Heart left ventricle (tissue), 16 donors: ENCODE data around the gene NGFR. TPM values are rescaled to one million over a fixed set of nuclear protein-coding genes. Genes with fewer than 3 reads are reported as not detected.

Source experiments
- ATAC-seq, 4 donors: fragments of 200-7000 bp; cut with Tn5 transposase; one replicate each; pipeline ENCODE4 v1.9.1; 2020 to 2022; ENCODE audit warnings: moderate library complexity in 4 of 4, mild to moderate bottlenecking in 3 of 4, moderate number of reproducible peaks in 1 of 4
- DNase-seq, 5 donors: peaks; one replicate each; pipeline ENCODE4 v3.0.0-alpha.2; 2020
- H3K27ac ChIP-seq, 12 donors: fragments of 200-600 bp; sonication (generic) in 4 of 12; one replicate each; pipeline versions ENCODE4 v1.5.0 to v1.8.0; 2016 to 2022; ENCODE audit warnings: mild to moderate bottlenecking in 2 of 12
- H3K27me3 ChIP-seq, 9 donors: fragments of 200-600 bp; sonication (generic) in 2 of 9; one replicate each; pipeline versions ENCODE4 v1.5.1 to v1.8.0; 2016 to 2022; ENCODE audit warnings: mild to moderate bottlenecking in 3 of 9
- H3K36me3 ChIP-seq, 9 donors: fragments of 200-600 bp; sonication (generic) in 2 of 9; one replicate each; pipeline versions ENCODE4 v1.5.0 to v1.8.0; 2018 to 2022; ENCODE audit warnings: mild to moderate bottlenecking in 2 of 9
- H3K4me1 ChIP-seq, 12 donors: fragments of 200-600 bp; sonication (generic) in 4 of 12; one replicate each; pipeline versions ENCODE4 v1.5.0 to v1.8.0; 2016 to 2022; ENCODE audit warnings: mild to moderate bottlenecking in 3 of 12
- H3K4me3 ChIP-seq, 12 donors: fragments of 200-600 bp; sonication (generic) in 4 of 12; one replicate each; pipeline versions ENCODE4 v1.5.0 to v1.8.0; 2017 to 2022; ENCODE audit warnings: mild to moderate bottlenecking in 9 of 12, moderate library complexity in 4 of 12
- H3K9me3 ChIP-seq, 12 donors: fragments of 200-600 bp; sonication (generic) in 4 of 12; one replicate each; pipeline versions ENCODE4 v1.5.0 to v1.8.0; 2016 to 2022; ENCODE audit warnings: mild to moderate bottlenecking in 1 of 12
- POLR2A ChIP-seq, 2 donors: fragments of 450-650 bp; IDR thresholded peaks; one replicate each; pipeline ENCODE4 v1.6.1; 2017; ENCODE audit warnings: antibody characterized with exemption in 2 of 2, mild to moderate bottlenecking in 2 of 2, moderate library complexity in 2 of 2
- WGBS, 4 donors: extraction: QIAGEN DNeasy Blood & Tissue Kit in 2 of 4; methylation state at CpG; one replicate each; pipeline versions ENCODE4 v1.1.5 to v1.1.7; 2013 to 2018; 5-methylcytosine and 5-hydroxymethylcytosine counted together
- intact Hi-C, 10 donors: fragments of 100-400 bp; cut with DNase I; formaldehyde crosslinking; loops; one replicate each; pipeline versions ENCODE4 v1.11.1 to v1.14.2; 2022
- polyA plus RNA-seq, 2 donors: library from polyadenylated mRNA; stranded (reverse); fragments of 200-250 nt; gene quantifications; one replicate each; pipeline ENCODE4 v1.2.3, GENCODE V29; 2013
- total RNA-seq, 9 donors: library from RNA; depleted of rRNA in 2 of 9; stranded (reverse); fragments of >200 nt in 2 of 9; fragmentation: NEBNext Ultra II Directional in 3 of 9; extraction: Animal tissue kit (Norgen Biotek cat#: 25700) in 3 of 9; gene quantifications; one replicate each; pipeline versions ENCODE4 v1.1.0 to v1.2.4, GENCODE V29; 2016 to 2023
- TF ChIP-seq, protein P1 (sequence below), 12 donors: fragments of 200-600 bp; sonication (generic) in 4 of 12; IDR thresholded peaks; one replicate each; pipeline versions ENCODE4 v1.5.0 to v1.8.0; 2018 to 2022; ENCODE audit warnings: antibody characterized with exemption in 12 of 12, mild to moderate bottlenecking in 5 of 12
- donor health status: ischemic (EF 13 %, LVEDD 7.1; RV severe dilation, severe dysfunction).
- donor health status: healthy with polysubstance abuse.
- donor health status: DM: no; HTN: yes; CAD: no.
- donor health status: DM: no; HTN: no; CAD: no.
- donor health status: ischemic (EF 25% LVEDD 6.9; RV normal size, moderate dysfunction).
- donor health status: ischemic (EF 25% LVEDD 5.7; RV mildly dilated, moderate dysfunction).
- donor health status: healthy.
- donor health status: DM: yes; HTN: yes; CAD: no.
- donor health status: ischemic (EF 35%, LVEDD 5.7; RV mildly dilated, moderate dysfunction).
- donor health status: nonischemic (EF 11% LVEDD 7.7; RV severe dilation, severe dysfunction).
- donor health status: DM: yes; HTN: yes; CAD: no.
- donor health status: PGD.
- donor health status: ischemic (EF 29% LVEDD 5.4; RV normal size, mild dysfunction).
- donor health status: nonischemic (EF 23%, LVEDD 6.1; RV moderate dilation, normal function).

The NGFR gene
- total and polyA plus RNA-seq, 11 donors, result 2.3 to 16.8 (median 6.2) TPM

DNA sequence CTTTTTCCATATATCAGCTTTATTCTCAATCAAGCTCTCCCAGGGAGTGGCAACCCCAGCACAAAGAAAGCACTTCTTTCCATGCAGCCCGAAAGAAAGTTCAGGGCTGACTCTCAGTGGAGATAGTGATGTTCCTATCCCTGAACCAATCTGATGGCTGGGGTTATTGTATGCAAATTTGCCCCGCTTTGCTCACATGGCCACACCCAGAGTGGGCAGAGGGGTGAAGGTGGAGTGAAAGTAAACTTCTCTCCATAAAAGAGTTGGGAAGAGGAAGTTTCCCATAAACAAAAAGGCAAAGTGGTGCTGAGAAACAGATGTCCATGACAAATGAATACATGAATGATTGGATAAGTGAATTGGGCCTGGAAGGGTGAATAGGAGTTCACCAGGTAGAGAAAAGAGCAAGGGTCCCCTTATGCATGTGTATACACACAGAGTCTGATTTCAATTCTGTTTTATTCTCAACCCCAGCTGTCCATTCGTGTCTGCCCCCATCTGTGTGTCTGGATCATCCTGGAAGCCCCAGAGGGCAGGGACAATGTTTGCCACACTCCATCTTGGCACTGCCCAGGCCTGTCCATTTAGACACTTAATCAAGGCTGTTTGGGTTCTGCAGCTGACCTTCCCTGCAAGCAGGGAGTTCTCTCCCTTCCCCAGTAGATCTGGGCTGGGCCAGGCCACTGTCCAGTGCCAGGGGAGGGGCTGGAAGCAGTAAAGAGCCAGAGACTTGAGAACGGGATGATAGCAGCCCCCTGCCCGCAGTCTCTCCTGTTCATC is 14.1 kb upstream of the NGFR start:
- peaks cover 0 to 4% (median 0%) of the 10 kb centered on the region in 12 donors for H3K4me1 ChIP-seq
- H3K27me3 ChIP-seq, result peaks cover 0 to 79% (median 27%) of the 10 kb centered on the region in 9 donors
- 69 to 78% (median 73%) methylated on average over 5 of the region's 5 CpGs for WGBS, 4 donors
- H3K9me3 ChIP-seq, result no peaks in the 10 kb centered on the region
- ATAC-seq (no peak), DNase-seq (no peak)
- H3K27ac ChIP-seq, result no peak overlapping the region
- intact Hi-C loops, result no loop called here
- no peak for TF ChIP-seq POLR2A (IDR thresholded peaks at IDR 0.05)
- TF ChIP-seq, protein P1, sequence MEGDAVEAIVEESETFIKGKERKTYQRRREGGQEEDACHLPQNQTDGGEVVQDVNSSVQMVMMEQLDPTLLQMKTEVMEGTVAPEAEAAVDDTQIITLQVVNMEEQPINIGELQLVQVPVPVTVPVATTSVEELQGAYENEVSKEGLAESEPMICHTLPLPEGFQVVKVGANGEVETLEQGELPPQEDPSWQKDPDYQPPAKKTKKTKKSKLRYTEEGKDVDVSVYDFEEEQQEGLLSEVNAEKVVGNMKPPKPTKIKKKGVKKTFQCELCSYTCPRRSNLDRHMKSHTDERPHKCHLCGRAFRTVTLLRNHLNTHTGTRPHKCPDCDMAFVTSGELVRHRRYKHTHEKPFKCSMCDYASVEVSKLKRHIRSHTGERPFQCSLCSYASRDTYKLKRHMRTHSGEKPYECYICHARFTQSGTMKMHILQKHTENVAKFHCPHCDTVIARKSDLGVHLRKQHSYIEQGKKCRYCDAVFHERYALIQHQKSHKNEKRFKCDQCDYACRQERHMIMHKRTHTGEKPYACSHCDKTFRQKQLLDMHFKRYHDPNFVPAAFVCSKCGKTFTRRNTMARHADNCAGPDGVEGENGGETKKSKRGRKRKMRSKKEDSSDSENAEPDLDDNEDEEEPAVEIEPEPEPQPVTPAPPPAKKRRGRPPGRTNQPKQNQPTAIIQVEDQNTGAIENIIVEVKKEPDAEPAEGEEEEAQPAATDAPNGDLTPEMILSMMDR (IDR thresholded peaks at IDR 0.05), result no peak
- H3K4me3 ChIP-seq, result no peak overlapping the region
- H3K36me3 ChIP-seq, result no peaks in the 10 kb centered on the region

- 34 to 53% (median 38%) methylated on average over 3 of the region's 3 CpGs for WGBS, 4 donors
- H3K27ac ChIP-seq, result no peak overlapping the region
- peaks cover 3 to 88% (median 26%) of the 10 kb centered on the region in 9 donors for H3K27me3 ChIP-seq
- ATAC-seq (no peak), DNase-seq (no peak)
- no peak overlapping the region for H3K4me3 ChIP-seq
- intact Hi-C loops, result no loop called here
- no peaks in the 10 kb centered on the region for H3K36me3 ChIP-seq
- H3K4me1 ChIP-seq, result peaks cover 0 to 11% (median 0%) of the 10 kb centered on the region in 12 donors
- H3K9me3 ChIP-seq, result no peaks in the 10 kb centered on the region
- TF ChIP-seq, protein P1 (IDR thresholded peaks at IDR 0.05), result no peak
- no peak for TF ChIP-seq POLR2A (IDR thresholded peaks at IDR 0.05)
Measured at GRCh38 chr17:49482144-49482817, 12.8 kb upstream of the NGFR start.

DNA sequence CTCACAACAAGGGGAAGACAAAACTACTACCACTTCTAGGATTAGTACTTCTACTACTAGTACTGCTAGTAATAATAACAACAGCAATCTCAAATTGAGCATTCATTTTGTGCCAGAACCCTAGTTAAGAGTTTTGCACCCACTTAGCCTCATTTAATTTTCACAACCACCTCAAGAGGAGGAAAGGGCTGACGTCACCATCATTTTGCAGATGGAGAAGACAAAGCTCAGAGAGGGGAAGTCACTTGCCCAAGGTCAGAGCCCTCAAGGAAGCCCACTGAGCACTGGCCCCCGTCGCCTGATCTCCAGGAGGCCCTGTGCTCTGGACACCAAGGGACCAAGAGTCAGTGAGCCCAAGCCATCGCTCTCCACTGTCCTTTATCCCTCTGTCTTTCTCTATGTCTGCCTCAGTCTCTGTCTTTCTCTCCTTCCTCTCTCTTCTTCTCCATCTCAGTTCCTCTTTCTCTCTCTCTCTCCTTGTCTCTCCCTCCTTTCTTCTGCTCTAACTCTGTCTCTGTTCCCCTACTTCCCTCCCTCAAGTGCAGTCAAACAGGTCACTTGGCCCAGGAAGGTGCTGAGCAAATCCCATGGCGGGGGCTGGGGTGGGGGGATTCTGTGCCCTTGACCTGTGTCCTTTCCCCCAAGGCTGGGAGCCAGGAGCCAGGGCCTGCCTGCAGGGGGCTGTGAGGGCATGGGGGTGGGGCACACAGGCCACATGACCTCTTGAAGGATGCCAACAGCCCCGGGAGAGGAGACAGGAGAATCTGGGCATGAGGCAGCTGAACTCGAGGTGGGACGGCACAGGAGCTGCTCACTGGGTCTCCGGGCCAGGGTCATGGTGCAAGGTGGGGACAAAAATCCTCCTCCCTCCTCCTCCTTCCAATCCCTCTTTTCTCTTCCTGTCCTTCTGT is 11.2 kb upstream of the NGFR start:
- WGBS, 4 donors, result 65 to 75% (median 71%) methylated on average over 9 of the region's 9 CpGs
- Histone ChIP-seq H3K9me3 (no peaks in the 10 kb centered on the region), H3K4me1 (peaks cover 0 to 11% (median 0%) of the 10 kb centered on the region in 12 donors), H3K36me3 (no peaks in the 10 kb centered on the region), H3K27me3 (peaks cover 4 to 85% (median 26%) of the 10 kb centered on the region in 9 donors), H3K27ac (no peak overlapping the region), H3K4me3 (no peak overlapping the region)
- intact Hi-C loops, result no loop called here
- no peak for TF ChIP-seq POLR2A (IDR thresholded peaks at IDR 0.05)
- ATAC-seq (no peak), DNase-seq (no peak)

- H3K27me3 ChIP-seq, result peaks cover 4 to 78% (median 26%) of the 10 kb centered on the region in 9 donors
- 61 to 75% (median 66%) methylated on average over 10 of the region's 10 CpGs for WGBS, 4 donors
- no peak for ATAC-seq
- no peaks in the 10 kb centered on the region for H3K9me3 ChIP-seq
- H3K4me3 ChIP-seq, result no peak overlapping the region
- H3K27ac ChIP-seq, result no peak overlapping the region
- peaks cover 0 to 11% (median 0%) of the 10 kb centered on the region in 12 donors for H3K4me1 ChIP-seq
- intact Hi-C loops, result no loop called here
- no peaks in the 10 kb centered on the region for H3K36me3 ChIP-seq
- DNase-seq, result no peak
- TF ChIP-seq, protein P1 (IDR thresholded peaks at IDR 0.05), result no peak
- no peak for TF ChIP-seq POLR2A (IDR thresholded peaks at IDR 0.05)
Measured at GRCh38 chr17:49484588-49484987, 10.5 kb upstream of the NGFR start.
